Spleen (tissue), 3 donors: ENCODE results near the gene TJP1.
"Not testable (repeated sequence)": the region's sequence is repeated elsewhere in the genome, so short reads cannot be mapped to it uniquely, and the experiment has no call there.

Source experiments
- POLR2A ChIP-seq, 3 donors: fragments of 450-650 bp; IDR thresholded peaks; one replicate each; pipeline ENCODE4 v1.5.1; 2017; ENCODE audit warnings: antibody characterized with exemption in 3 of 3, mild to moderate bottlenecking in 1 of 3
- POLR2AphosphoS5 ChIP-seq, 3 donors: sonication (generic); formaldehyde crosslinking; IDR thresholded peaks; one replicate each; pipeline ENCODE4 v1.5.1; 2017; ENCODE audit warnings: antibody characterized with exemption in 3 of 3

DNA sequence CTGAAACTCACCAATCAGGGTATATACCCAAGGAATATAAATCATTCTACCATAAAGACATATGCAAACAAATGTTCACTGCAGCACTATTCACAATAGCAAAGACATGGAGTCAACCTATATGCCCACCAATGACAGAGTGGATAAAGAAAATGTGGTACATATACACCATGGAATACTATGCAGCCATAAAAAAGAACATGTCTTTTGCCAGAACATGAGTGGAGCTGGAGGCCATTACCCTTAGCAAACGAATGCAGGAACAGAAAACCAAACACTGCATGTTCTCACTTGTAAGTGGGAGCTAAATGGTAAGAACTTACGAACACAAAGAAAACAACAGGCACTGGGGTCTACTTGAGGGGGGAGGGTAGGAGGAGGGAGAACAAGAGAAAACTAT lies 68.3 kb downstream of the TJP1 start:
- not testable (repeated sequence) for TF ChIP-seq POLR2AphosphoS5, POLR2A (IDR thresholded peaks at IDR 0.05)
